Measurements from ENCODE around the gene TANC1. TPM values are rescaled to one million over a fixed set of nuclear protein-coding genes. Genes with fewer than 3 reads are reported as not detected.

The TANC1 gene
- total and polyA plus RNA-seq, 2 experiments from 2014 or later: 8.2 to 12.1 TPM

DNA sequence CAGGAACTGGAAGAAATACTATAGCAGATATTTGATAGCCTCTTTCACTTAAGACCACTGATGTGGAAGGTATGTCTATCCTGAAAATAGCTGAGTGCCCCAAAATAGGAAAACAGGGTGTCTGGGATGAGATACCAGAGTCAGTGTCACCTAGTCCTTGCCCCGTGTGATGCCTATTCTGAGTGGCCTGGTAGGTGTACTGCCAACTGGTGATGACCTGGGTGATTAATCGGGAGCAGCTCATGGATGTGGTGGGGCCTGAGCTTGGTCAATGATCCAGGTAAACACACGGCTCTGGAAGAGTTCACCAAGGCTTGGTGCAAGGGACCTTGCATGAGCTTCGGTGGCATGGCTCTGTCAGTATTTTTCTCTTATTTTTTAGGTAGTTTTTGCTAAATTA lies 95.2 kb downstream of the TANC1 start:
- Histone ChIP-seq H3K9me2 (ENCODE audit: insufficient read depth) (no peaks in the 10 kb centered on the region), H2AFZ (no peak overlapping the region), H3K9me3 (ENCODE audit: low read depth) (no peaks in the 10 kb centered on the region), H3K4me2 (ENCODE audit: unreplicated experiment) (no peak overlapping the region), H3K4me1 (ENCODE audit: insufficient read depth) (peaks cover 18% of the 10 kb centered on the region), H3K79me2 (ENCODE audit: insufficient read depth) (peaks cover 24% of the 10 kb centered on the region), H3K27me3 (replicated peaks; ENCODE audit: insufficient read depth) (no peaks in the 10 kb centered on the region), H3K36me3 (ENCODE audit: low read depth) (peaks cover 10% of the 10 kb centered on the region; the same call in 1 of the 2 replicates), H3F3A (ENCODE audit: insufficient read depth) (peaks cover 10% of the 10 kb centered on the region), H3K9ac (no peak overlapping the region), H3K27ac (no peak overlapping the region), H4K20me1 (ENCODE audit: insufficient read depth) (no peaks in the 10 kb centered on the region), H3K4me3 (no peak overlapping the region)
- no peak for DNase-seq
- TF ChIP-seq EZH2 (IDR thresholded peaks at IDR 0.05; ENCODE audit: insufficient read depth, poor library complexity, severe bottlenecking) (no peak), EZH2phosphoT487 (IDR thresholded peaks at IDR 0.05; ENCODE audit: insufficient read depth, low read depth) (no peak)
- in situ Hi-C loops (cut with MboI): no loop called here
- WGBS, 2 experiments (ENCODE audit: low coverage in 1 of 2, low lambda C conversion rate in 2 of 2, missing lambda C conversion rate in 2 of 2): 95 to 98% methylated on average over 4 of the region's 4 CpGs

DNA sequence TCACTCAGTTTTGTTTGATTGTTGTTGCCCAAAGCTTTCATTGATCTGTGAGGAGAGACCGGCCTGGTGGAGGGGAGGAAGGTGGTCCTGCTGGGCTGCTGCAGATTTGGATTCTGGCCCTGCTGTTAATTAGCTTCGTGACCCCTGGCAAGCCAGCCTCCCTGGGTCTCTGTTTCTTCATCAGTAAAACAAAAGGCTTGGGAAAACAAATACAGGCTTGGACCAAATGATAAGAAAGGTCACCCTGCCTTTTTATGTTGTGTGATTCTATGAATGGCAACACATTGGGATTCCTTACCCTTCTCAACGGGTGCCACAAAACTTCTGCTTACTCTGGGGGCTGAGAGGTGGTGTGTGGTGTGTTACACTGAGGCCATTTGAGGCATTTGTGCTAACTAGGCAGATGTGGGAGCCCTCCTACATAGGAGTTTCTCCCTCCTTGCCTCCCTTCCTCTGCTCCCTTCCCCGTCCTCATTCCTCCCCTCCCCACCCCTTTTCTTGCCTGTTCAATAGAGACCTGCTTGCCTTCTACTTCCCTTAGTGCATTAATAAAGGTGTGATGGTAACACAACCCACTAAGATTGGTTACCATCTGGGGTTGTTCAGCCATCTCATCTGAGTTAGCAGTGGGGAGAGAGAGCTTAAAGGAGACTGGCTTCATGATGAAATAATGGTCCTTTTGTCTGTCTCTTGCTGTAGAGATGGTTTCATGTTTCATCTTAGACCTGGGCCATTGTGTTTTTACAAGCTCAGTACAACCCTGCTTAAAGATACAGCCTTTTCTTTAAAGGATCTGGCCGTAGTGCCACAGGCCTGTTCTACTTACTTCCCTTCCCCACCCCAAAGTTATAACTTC lies 96.2 kb downstream of the TANC1 start:
- Histone ChIP-seq H3K27me3 (replicated peaks; ENCODE audit: insufficient read depth) (no peaks in the 10 kb centered on the region), H3K27ac (0 out of 2 replicates have a peak overlapping the region, but pooled peaks have one; percentile 9), H3K36me3 (ENCODE audit: low read depth) (peaks cover 10% of the 10 kb centered on the region; the same call in 1 of the 2 replicates), H3K79me2 (ENCODE audit: insufficient read depth) (peaks cover 24% of the 10 kb centered on the region), H3K4me3 (no peak overlapping the region), H3F3A (ENCODE audit: insufficient read depth) (peaks cover 10% of the 10 kb centered on the region), H3K4me1 (ENCODE audit: insufficient read depth) (peaks cover 25% of the 10 kb centered on the region), H3K4me2 (ENCODE audit: unreplicated experiment) (peak overlapping the region; percentile 38), H4K20me1 (ENCODE audit: insufficient read depth) (no peaks in the 10 kb centered on the region), H3K9ac (no peak overlapping the region), H3K9me2 (ENCODE audit: insufficient read depth) (no peaks in the 10 kb centered on the region), H3K9me3 (ENCODE audit: low read depth) (no peaks in the 10 kb centered on the region), H2AFZ (no peak overlapping the region)
- WGBS, 2 experiments (ENCODE audit: low coverage in 1 of 2, low lambda C conversion rate in 2 of 2, missing lambda C conversion rate in 2 of 2): 66 to 69% methylated on average over 4 to 5 of the region's 5 CpGs
- peak; percentile 33 for DNase-seq
- TF ChIP-seq EZH2phosphoT487 (IDR thresholded peaks at IDR 0.05; ENCODE audit: insufficient read depth, low read depth): no peak
- TF ChIP-seq EZH2 (IDR thresholded peaks at IDR 0.05; ENCODE audit: insufficient read depth, poor library complexity, severe bottlenecking): no peak
- in situ Hi-C loops (cut with MboI): no loop called here

DNA sequence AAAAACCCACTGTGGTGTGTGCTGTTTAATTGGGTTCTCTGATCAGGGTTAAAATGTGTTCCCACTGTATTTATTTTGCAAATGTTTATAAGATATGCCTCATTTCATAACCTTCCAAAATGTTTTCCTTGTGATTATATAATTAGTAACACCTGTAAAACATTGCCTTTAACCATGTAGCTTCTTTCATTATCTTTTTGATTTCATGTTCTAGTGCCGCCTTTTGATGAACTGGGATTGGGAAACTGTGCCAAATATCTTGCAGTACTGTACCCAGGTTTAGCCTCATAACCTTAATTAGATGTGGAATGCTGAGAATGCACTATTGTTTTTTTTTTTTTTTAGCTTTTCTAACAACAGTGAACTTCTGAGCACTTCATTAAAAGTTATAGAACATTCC lies 96.9 kb downstream of the TANC1 start:
- H3K4me3 ChIP-seq: no peak overlapping the region
- H3K9me2 ChIP-seq (ENCODE audit: insufficient read depth): no peaks in the 10 kb centered on the region
- peaks cover 10% of the 10 kb centered on the region for H3F3A ChIP-seq (ENCODE audit: insufficient read depth)
- peaks cover 10% of the 10 kb centered on the region; the same call in 1 of the 2 replicates for H3K36me3 ChIP-seq (ENCODE audit: low read depth)
- H4K20me1 ChIP-seq (ENCODE audit: insufficient read depth): no peaks in the 10 kb centered on the region
- in situ Hi-C loops (cut with MboI): no loop called here
- 70 to 74% methylated on average over 1 of the region's 1 CpG for WGBS, 2 experiments (ENCODE audit: low coverage in 1 of 2, low lambda C conversion rate in 2 of 2, missing lambda C conversion rate in 2 of 2)
- peak; percentile 16 for DNase-seq
- peaks cover 18% of the 10 kb centered on the region for H3K79me2 ChIP-seq (ENCODE audit: insufficient read depth)
- H3K27ac ChIP-seq: 0 out of 2 replicates have a peak overlapping the region, but pooled peaks have one; percentile 9
- peaks cover 29% of the 10 kb centered on the region for H3K4me1 ChIP-seq (ENCODE audit: insufficient read depth)
- H2AFZ ChIP-seq: no peak overlapping the region
- H3K9ac ChIP-seq: no peak overlapping the region
- no peaks in the 10 kb centered on the region for H3K27me3 ChIP-seq (replicated peaks; ENCODE audit: insufficient read depth)
- TF ChIP-seq EZH2phosphoT487 (IDR thresholded peaks at IDR 0.05; ENCODE audit: insufficient read depth, low read depth) (no peak), EZH2 (IDR thresholded peaks at IDR 0.05; ENCODE audit: insufficient read depth, poor library complexity, severe bottlenecking) (no peak)
- no peaks in the 10 kb centered on the region for H3K9me3 ChIP-seq (ENCODE audit: low read depth)
- peak overlapping the region; percentile 38 for H3K4me2 ChIP-seq (ENCODE audit: unreplicated experiment)

DNA sequence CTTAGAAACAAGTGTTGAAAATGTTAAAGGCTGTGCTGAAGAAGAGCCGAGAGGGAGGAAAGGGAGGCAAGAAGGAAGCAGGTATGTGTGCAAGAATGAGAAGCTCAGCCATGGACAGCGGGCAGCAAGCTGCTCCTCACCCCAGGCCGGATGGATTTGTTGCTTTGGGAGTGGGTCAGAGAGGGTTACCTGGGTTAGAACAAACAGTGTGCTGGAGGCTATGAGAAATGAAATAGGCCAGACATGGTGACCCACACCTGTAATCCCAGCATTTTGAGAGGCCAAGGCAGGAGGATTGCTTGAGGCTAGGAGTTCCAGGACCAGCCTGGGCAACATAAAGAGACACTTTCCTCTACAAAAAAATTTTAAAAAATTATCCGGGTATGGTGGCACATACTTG lies 97.5 kb downstream of the TANC1 start:
- 84 to 85% methylated on average over 4 of the region's 4 CpGs for WGBS, 2 experiments (ENCODE audit: low coverage in 1 of 2, low lambda C conversion rate in 2 of 2, missing lambda C conversion rate in 2 of 2)
- peaks cover 14% of the 10 kb centered on the region; the same call in 1 of the 2 replicates for H3K79me2 ChIP-seq (ENCODE audit: insufficient read depth)
- no peak overlapping the region for H3K9ac ChIP-seq
- H2AFZ ChIP-seq: no peak overlapping the region
- H3K27me3 ChIP-seq (replicated peaks; ENCODE audit: insufficient read depth): no peaks in the 10 kb centered on the region
- in situ Hi-C loops (cut with MboI): no loop called here
- no peak overlapping the region for H3K4me3 ChIP-seq
- H3K9me2 ChIP-seq (ENCODE audit: insufficient read depth): no peaks in the 10 kb centered on the region
- H3K4me2 ChIP-seq (ENCODE audit: unreplicated experiment): peak overlapping the region; percentile 38
- H3K9me3 ChIP-seq (ENCODE audit: low read depth): no peaks in the 10 kb centered on the region
- TF ChIP-seq EZH2phosphoT487 (IDR thresholded peaks at IDR 0.05; ENCODE audit: insufficient read depth, low read depth): no peak
- H3K36me3 ChIP-seq (ENCODE audit: low read depth): peaks cover 10% of the 10 kb centered on the region; the same call in 1 of the 2 replicates
- H4K20me1 ChIP-seq (ENCODE audit: insufficient read depth): no peaks in the 10 kb centered on the region
- no peak for DNase-seq
- peaks cover 30% of the 10 kb centered on the region for H3K4me1 ChIP-seq (ENCODE audit: insufficient read depth)
- peaks cover 10% of the 10 kb centered on the region for H3F3A ChIP-seq (ENCODE audit: insufficient read depth)
- H3K27ac ChIP-seq: no peak overlapping the region

All from GM23248 (cell line).